SIG-M5 treated with dmso at 0.1 percent for 504 hours (cell line): ENCODE results near the gene DARS2.
A peak's percentile ranks its signal among the peaks of the same experiment; 100 is the strongest.
"Not testable (repeated sequence)": the region's sequence is repeated elsewhere in the genome, so short reads cannot be mapped to it uniquely, and the experiment has no call there.

Experiments used
- DNase-seq: peaks from one replicate; lab custom pipeline; 2025; ENCODE audit not compliant: unreplicated experiment; lab: John Stamatoyannopoulos, UW

Gene DARS2

GRCh38 chr1:173824315-173825081 lies at the start of gene DARS2, which contains the start of gene CENPL:
Gene DARS2, plus strand, starts transcription at chr1:173824673. Its CDS starts 557 bp downstream, at chr1:173825230.
Gene CENPL, minus strand, starts transcription at chr1:173824883. Its CDS starts 13,584 bp downstream, at chr1:173811299.
- DNase-seq: peak; percentile 100

- no peak for DNase-seq
Observed at GRCh38 chr1:173775578-173776226, 48.8 kb upstream of the DARS2 start.

GRCh38 chr1:173779936-173780335 lies 44.5 kb upstream of the DARS2 start:
- DNase-seq: no peak

- no peak for DNase-seq
Observed at GRCh38 chr1:173784997-173785396, 39.5 kb upstream of the DARS2 start.

- DNase-seq: no peak
Observed at GRCh38 chr1:173789841-173790240, 34.6 kb upstream of the DARS2 start.

GRCh38 chr1:173798078-173798477 lies 26.4 kb upstream of the DARS2 start:
- DNase-seq: no peak

- not testable (repeated sequence) for DNase-seq
Observed at GRCh38 chr1:173799995-173800394, 24.5 kb upstream of the DARS2 start.

GRCh38 chr1:173802961-173803360 lies 21.5 kb upstream of the DARS2 start:
- DNase-seq: no peak

- not testable (repeated sequence) for DNase-seq
Observed at GRCh38 chr1:173813654-173814053, 10.8 kb upstream of the DARS2 start.

GRCh38 chr1:173818459-173818858 lies 6.0 kb upstream of the DARS2 start:
- DNase-seq: no peak

- DNase-seq: no peak
Observed at GRCh38 chr1:173821680-173822079, 2.8 kb upstream of the DARS2 start.

GRCh38 chr1:173823781-173824314 lies 625 bp upstream of the DARS2 start:
- DNase-seq: no peak

- DNase-seq: no peak
Observed at GRCh38 chr1:173827611-173828010, 3.1 kb downstream of the DARS2 start.

- no peak for DNase-seq
Observed at GRCh38 chr1:173832748-173833147, 8.3 kb downstream of the DARS2 start.

GRCh38 chr1:173852105-173852504 lies 27.6 kb downstream of the DARS2 start:
- DNase-seq: no peak

- no peak for DNase-seq
Observed at GRCh38 chr1:173853074-173853473, 28.6 kb downstream of the DARS2 start.

- DNase-seq: no peak
Observed at GRCh38 chr1:173856014-173856413, 31.5 kb downstream of the DARS2 start.

- no peak for DNase-seq
Observed at GRCh38 chr1:173856903-173857302, 32.4 kb downstream of the DARS2 start.

GRCh38 chr1:173857363-173857917 lies 33.0 kb downstream of the DARS2 start:
- no peak for DNase-seq

- DNase-seq: not testable (repeated sequence)
Observed at GRCh38 chr1:173859547-173859946, 35.1 kb downstream of the DARS2 start.

GRCh38 chr1:173860065-173860464 lies 35.6 kb downstream of the DARS2 start:
- no peak for DNase-seq

- peak; percentile 46 for DNase-seq
Observed at GRCh38 chr1:173861731-173862145, 37.3 kb downstream of the DARS2 start.
